GM12878 (cell line): Measurements from ENCODE around the gene CCDC187. TPM values are rescaled to one million over a fixed set of nuclear protein-coding genes. Genes with fewer than 3 reads are reported as not detected.
"Not testable (repeated sequence)": the region's sequence is repeated elsewhere in the genome, so short reads cannot be mapped to it uniquely, and the experiment has no call there.

Experiments used
- ATAC-seq: fragments of 200-7000 bp; cut with Tn5 transposase; 3 replicates; pipeline ENCODE4 v1.9.1; 2020; ENCODE audit warnings: mild to moderate bottlenecking, moderate library complexity
- BruUV-seq: library from RNA; stranded (reverse); fragments of 400-500 nt; replicated peaks from 2 replicates; lab custom pipeline; 2021; lab: Mats Ljungman, UMichigan
- CTCF ChIA-PET: fragments of 300-600 bp; sonication (Branson Sonifier 250); formaldehyde crosslinking; extraction: SDS; loops from one replicate; lab custom pipeline; 2021; ENCODE audit warnings: inconsistent platforms; lab: Yijun Ruan, JAX
- POLR2A ChIA-PET: fragments of 350-600 bp; formaldehyde crosslinking; extraction: SDS; loops from one replicate; lab custom pipeline; 2021; ENCODE audit warnings: inconsistent platforms; lab: Charles Lee
- RAD21 ChIA-PET: fragments of 300-600 bp; sonication (Branson Sonifier 250); formaldehyde crosslinking; loops from one replicate; lab custom pipeline; 2023; ENCODE audit warnings: antibody characterized with exemption; ENCODE audit not compliant: unreplicated experiment; lab: Charles Lee
- SMC1A ChIA-PET: fragments of 300-600 bp; sonication (Branson Sonifier 250); formaldehyde crosslinking; loops from one replicate; lab custom pipeline; 2023; ENCODE audit not compliant: unreplicated experiment, uncharacterized antibody; lab: Charles Lee
- DNase-seq: peaks from one replicate; pipeline ENCODE4 v3.0.0-alpha.2; 2011; ENCODE audit warnings: low read depth, low spot score
- FAIRE-seq: peaks from 3 replicates; lab custom pipeline; 2011; peaks lifted over from hg19 to GRCh38; lab: Jason Lieb, UNC
- H2AFZ ChIP-seq: 2 replicates; pipeline ENCODE4 v1.6.0; 2011; ENCODE audit warnings: low read depth, low read length, control low read depth; ENCODE audit not compliant: control insufficient read depth
- H3K27ac ChIP-seq: 2 replicates; pipeline ENCODE4 v1.5.1; 2011; ENCODE audit warnings: control low read depth; ENCODE audit not compliant: control insufficient read depth, insufficient read depth
- H3K27me3 ChIP-seq, 2 experiments: replicated peaks in 1 of 2; 2 replicates each; pipeline versions ENCODE4 v1.6.0 to v1.6.1; 2011; ENCODE audit warnings: low read length in 1 of 2; ENCODE audit not compliant: control insufficient read depth in 2 of 2, insufficient read depth in 2 of 2
- H3K36me3 ChIP-seq, 2 experiments: 2 replicates each; pipeline ENCODE4 v1.5.1; 2011; ENCODE audit warnings: low read length in 1 of 2; ENCODE audit not compliant: control insufficient read depth in 2 of 2, insufficient read depth in 2 of 2
- H3K4me1 ChIP-seq: 2 replicates; pipeline ENCODE4 v1.6.1; 2011; ENCODE audit warnings: mild to moderate bottlenecking, low read length, moderate library complexity, mixed read lengths; ENCODE audit not compliant: control insufficient read depth, insufficient read depth
- H3K4me2 ChIP-seq: 2 replicates; pipeline ENCODE4 v1.6.0; 2011; ENCODE audit warnings: control low read depth; ENCODE audit not compliant: control insufficient read depth, insufficient read depth
- H3K4me3 ChIP-seq: fragments of 200-600 bp; sonication (generic); 2 replicates; pipeline ENCODE4 v1.5.1; 2016
- H3K79me2 ChIP-seq: 2 replicates; pipeline ENCODE4 v1.6.0; 2011; ENCODE audit warnings: low read length; ENCODE audit not compliant: control insufficient read depth, insufficient read depth
- H3K9ac ChIP-seq: 2 replicates; pipeline ENCODE4 v1.8.0; 2011; ENCODE audit warnings: low read length, control low read depth, mixed read lengths; ENCODE audit not compliant: control insufficient read depth, insufficient read depth
- H3K9me3 ChIP-seq: replicated peaks from 3 replicates; pipeline ENCODE4 v1.5.1; 2011; ENCODE audit warnings: mild to moderate bottlenecking, low read length; ENCODE audit not compliant: control insufficient read depth, insufficient read depth
- H4K20me1 ChIP-seq: 2 replicates; pipeline ENCODE4 v1.6.0; 2011; ENCODE audit not compliant: control insufficient read depth, insufficient read depth
- ATF7 ChIP-seq: fragments of 450-650 bp; IDR thresholded peaks from 2 replicates; pipeline ENCODE4 v1.6.1; 2016; ENCODE audit warnings: low read depth, mild to moderate bottlenecking
- BHLHE40 ChIP-seq, 2 experiments: fragments of 450-650 bp in 1 of 2; IDR thresholded peaks; 2 replicates each; pipeline ENCODE4 v1.6.1; 2011 to 2017; ENCODE audit warnings: low read depth in 2 of 2, borderline replicate concordance in 1 of 2, improper control_type of control experiment in 1 of 2, low read length in 1 of 2, mild to moderate bottlenecking in 1 of 2
- CBFB ChIP-seq: IDR thresholded peaks from 2 replicates; pipeline ENCODE4 v1.6.1; 2016; ENCODE audit warnings: antibody characterized with exemption, low read depth
- CREM ChIP-seq: IDR thresholded peaks from 2 replicates; pipeline ENCODE4 v1.6.1; 2014; ENCODE audit warnings: antibody characterized with exemption, low read depth
- HDAC6 ChIP-seq: fragments of 200-600 bp; sonication (generic); IDR thresholded peaks from one replicate; pipeline ENCODE4 v1.8.0; 2017; ENCODE audit warnings: antibody characterized with exemption; ENCODE audit not compliant: unreplicated experiment
- TARDBP ChIP-seq: IDR thresholded peaks from 2 replicates; pipeline ENCODE4 v1.6.1; 2016; ENCODE audit warnings: borderline replicate concordance
- ZNF217 ChIP-seq: fragments of 450-650 bp; IDR thresholded peaks from 2 replicates; pipeline ENCODE4 v1.6.1; 2017; ENCODE audit warnings: antibody characterized with exemption, mild to moderate bottlenecking
- WGBS: methylation state at CpG from one replicate; pipeline ENCODE4 v1.1.6; 2016; ENCODE audit warnings: low lambda C conversion rate; ENCODE audit not compliant: insufficient replicate concordance, insufficient coverage; ENCODE audit errors: missing lambda C conversion rate; 5-methylcytosine and 5-hydroxymethylcytosine counted together
- in situ Hi-C: fragments of 300-500 bp; cut with MboI; formaldehyde crosslinking; loops from 9 replicates; pipeline ENCODE4 v1.14.3; 2018; ENCODE audit warnings: mixed read lengths
- intact Hi-C: fragments of 100-400 bp; cut with micrococcal nuclease; formaldehyde crosslinking; loops from one replicate; pipeline ENCODE4 v1.14.2; 2022; ENCODE audit not compliant: unreplicated experiment
- polyA plus RNA-seq, 11 experiments: library from polyadenylated mRNA; depleted of rRNA in 4 of 11; unstranded in 6 of 11; stranded (reverse) in 5 of 11; fragments of >200 nt; fragmentation: Nextera tagmentation in 4 of 11; fragmentation: Illumina TruSeq in 1 of 11; extraction: Ambion mirVana in 4 of 11; extraction: Trizol in 1 of 11; gene quantifications; 1 replicate in 1 of 11; 2 replicates in 10 of 11; pipeline versions ENCODE4 v1.2.1 to v1.2.3, GENCODE V29; 2011 to 2016; ENCODE audit warnings: inconsistent platforms in 2 of 11, missing spikeins in 2 of 11, low read depth in 1 of 11
- total RNA-seq, 4 experiments: library from RNA; depleted of rRNA in 3 of 4; stranded (reverse); fragments of >200 nt in 3 of 4; fragmentation: Illumina TruSeq in 1 of 4; extraction: Trizol in 1 of 4; gene quantifications; 2 replicates each; pipeline versions ENCODE4 v1.2.1 to v1.2.3, GENCODE V29; 2013 to 2021
- TF ChIP-seq, protein P1 (sequence below): IDR thresholded peaks from 2 replicates; pipeline ENCODE4 v1.6.1; 2011; ENCODE audit warnings: low read depth, mild to moderate bottlenecking, low read length, moderate library complexity, borderline replicate concordance; ENCODE audit errors: extremely low read depth

Gene CCDC187
- total and polyA plus RNA-seq, 10 of the 15 experiments (the other 5 are each of a cell fraction or from before 2014, with no cell fraction given) = 0.04 to 0.23 (median 0.04) TPM; not detected in 7

DNA sequence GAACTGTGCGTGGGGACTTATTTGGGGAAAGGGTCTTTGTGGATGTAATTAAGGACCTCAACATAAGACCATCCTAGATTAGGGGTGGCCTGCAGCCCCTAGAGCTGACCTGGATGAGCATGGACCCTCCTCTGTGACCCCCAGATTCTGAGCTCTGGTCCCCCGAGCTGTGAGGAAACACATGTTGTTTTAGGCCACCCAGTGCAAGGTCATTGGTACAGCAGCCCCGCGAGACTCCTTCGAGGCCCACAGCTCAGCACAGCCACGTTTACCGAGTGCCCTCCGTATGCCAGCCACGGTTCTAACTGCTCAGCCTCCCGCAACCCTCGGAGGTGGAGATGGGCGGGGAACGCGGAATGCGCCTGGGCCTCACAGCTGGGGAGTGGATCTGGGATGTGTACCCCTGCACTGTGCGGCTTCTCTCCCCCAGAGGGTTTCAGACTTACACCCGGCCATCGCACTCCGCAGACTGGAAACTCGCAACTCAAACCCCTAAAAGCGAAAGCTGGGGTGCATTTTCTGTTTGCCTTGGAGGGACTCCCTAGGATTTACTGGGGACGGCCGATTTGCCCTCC lies 18.9 kb upstream of the CCDC187 start:
- POLR2A ChIA-PET = no interaction called here
- TF ChIP-seq CREM = no peak
- no peak for TF ChIP-seq CBFB
- no peak for TF ChIP-seq HDAC6
- TF ChIP-seq, protein P1, sequence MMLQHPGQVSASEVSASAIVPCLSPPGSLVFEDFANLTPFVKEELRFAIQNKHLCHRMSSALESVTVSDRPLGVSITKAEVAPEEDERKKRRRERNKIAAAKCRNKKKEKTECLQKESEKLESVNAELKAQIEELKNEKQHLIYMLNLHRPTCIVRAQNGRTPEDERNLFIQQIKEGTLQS = no peak
- no peak for TF ChIP-seq BHLHE40 (IDR thresholded peaks at IDR 0.05; ENCODE audit: borderline replicate concordance in 1 of 2, low read depth in 2 of 2, low read length in 1 of 2)
- TF ChIP-seq TARDBP = no peak
- no peak for TF ChIP-seq ZNF217
- TF ChIP-seq, all 136 proteins: peak for 0
- Histone ChIP-seq H3K9ac (no peak overlapping the region), H3K4me1 (no peaks in the 10 kb centered on the region), H3K79me2 (no peaks in the 10 kb centered on the region), H4K20me1 (no peaks in the 10 kb centered on the region), H3K4me3 (no peak overlapping the region), H3K9me3 (peaks cover 2% of the 10 kb centered on the region; the same call in 1 of the 3 replicates), H2AFZ (no peak overlapping the region), H3K36me3 (no peaks in the 10 kb centered on the region), H3K27ac (no peak overlapping the region), H3K27me3 (peaks cover 8 to 11% of the 10 kb centered on the region in 2 experiments), H3K4me2 (no peak overlapping the region)
- SMC1A ChIA-PET = no interaction called here
- BruUV-seq = no TSS peak
- ATAC-seq (no peak), FAIRE-seq (no peak), DNase-seq (no peak)
- intact Hi-C loops = no loop called here
- 60% methylated on average over 23 of the region's 23 CpGs for WGBS
- in situ Hi-C loops = no loop called here
- CTCF ChIA-PET = interaction anchor here (1.1 kb wide), 1 partner anchor 15 kb away, joined by 3 read pairs; no protein-coding TSS in a partner anchor
- RAD21 ChIA-PET = interaction anchor here (1.3 kb wide), 1 partner anchor 40 kb away, joined by 3 read pairs; no protein-coding TSS in a partner anchor

DNA sequence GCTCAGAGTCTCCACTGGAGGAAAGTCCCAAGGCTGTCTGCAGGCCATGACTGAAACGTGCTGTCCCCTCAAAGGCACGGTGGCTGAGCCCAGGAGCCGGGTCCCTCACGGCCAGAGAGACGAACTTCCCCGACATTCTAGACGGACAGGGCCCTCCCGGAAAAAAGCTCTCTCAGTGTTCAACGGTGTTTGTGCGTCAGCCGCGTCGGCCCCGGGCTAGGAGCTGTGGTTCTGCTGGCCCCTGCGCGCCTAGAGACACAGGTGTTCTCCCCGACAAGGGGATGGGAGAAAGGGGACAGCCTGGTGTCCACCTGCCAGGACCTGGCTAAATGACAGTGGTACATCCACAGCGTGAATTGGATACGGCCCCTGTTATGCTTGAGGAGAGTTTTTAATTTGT lies 17.7 kb upstream of the CCDC187 start:
- Histone ChIP-seq H4K20me1 (no peaks in the 10 kb centered on the region), H3K27ac (no peak overlapping the region), H3K79me2 (no peaks in the 10 kb centered on the region), H3K4me2 (no peak overlapping the region), H3K4me1 (no peaks in the 10 kb centered on the region), H2AFZ (no peak overlapping the region), H3K9ac (no peak overlapping the region), H3K36me3 (no peaks in the 10 kb centered on the region), H3K4me3 (no peak overlapping the region)
- ChIA-PET POLR2A (interaction anchor here (0.7 kb wide), 1 partner anchor 445 kb away, joined by 5 read pairs; no protein-coding TSS in a partner anchor), CTCF (no interaction called here), RAD21 (no interaction called here), SMC1A (no interaction called here)
- in situ Hi-C loops (no loop called here), intact Hi-C loops (no loop called here)
- no peak for FAIRE-seq
- ATAC-seq = no peak
- 41% methylated on average over 19 of the region's 19 CpGs for WGBS
- BruUV-seq = no TSS peak
- no peak for DNase-seq
- TF ChIP-seq ATF7 = no peak
- TF ChIP-seq, all 136 proteins: peak for 0
- Histone ChIP-seq H3K27me3 (peaks cover 4 to 9% of the 10 kb centered on the region in 2 experiments), H3K9me3 (peaks cover 2% of the 10 kb centered on the region; the same call in 1 of the 3 replicates)

DNA sequence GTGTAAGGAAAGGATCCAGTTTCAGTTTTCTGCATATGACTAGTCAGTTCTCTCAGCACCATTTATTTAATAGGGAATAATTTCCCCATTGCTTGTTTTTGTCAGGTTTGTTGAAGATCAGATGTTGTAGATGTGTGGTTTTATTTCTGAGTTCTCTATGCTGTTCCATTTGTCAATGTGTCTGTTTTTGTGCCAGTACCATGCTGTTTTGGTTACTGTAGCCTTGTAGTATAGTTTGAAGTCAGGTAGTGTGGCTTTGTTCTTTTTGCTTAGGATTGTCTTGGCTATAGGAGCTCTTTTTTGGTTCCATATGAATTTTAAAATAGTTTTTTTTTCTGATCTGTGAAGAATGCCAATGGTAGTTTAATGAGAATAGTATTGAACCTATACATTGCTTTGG lies 17.1 kb upstream of the CCDC187 start:
- in situ Hi-C loops, H4K20me1 ChIP-seq, H3K9me3 ChIP-seq, FAIRE-seq, H3K4me1 ChIP-seq, H3K36me3 ChIP-seq, H2AFZ ChIP-seq, ATAC-seq, H3K79me2 ChIP-seq, H3K4me3 ChIP-seq, intact Hi-C loops, H3K27ac ChIP-seq, RAD21 ChIA-PET, CTCF ChIA-PET, SMC1A ChIA-PET, H3K9ac ChIP-seq, POLR2A ChIA-PET, DNase-seq, H3K4me2 ChIP-seq, H3K27me3 ChIP-seq, BruUV-seq: not testable (repeated sequence)
